IMR-90 (cell line): ENCODE data around the gene CMTM5. TPM values are rescaled to one million over a fixed set of nuclear protein-coding genes. Genes with fewer than 3 reads are reported as not detected.

Source experiments
- ATAC-seq: fragments of 200-7000 bp; cut with Tn5 transposase; 2 replicates; pipeline ENCODE4 v1.9.1; 2020; ENCODE audit warnings: low read depth, mild to moderate bottlenecking, moderate library complexity
- BruUV-seq: library from RNA; stranded (reverse); fragments of 400-500 nt; replicated peaks from 2 replicates; lab custom pipeline; 2021; lab: Mats Ljungman, UMichigan
- CTCF ChIA-PET: fragments of 300-600 bp; formaldehyde crosslinking; extraction: SDS; loops from one replicate; lab custom pipeline; 2021; ENCODE audit warnings: antibody characterized with exemption; lab: Yijun Ruan, JAX
- POLR2A ChIA-PET: fragments of 300-600 bp; sonication (Branson Sonifier 250); formaldehyde crosslinking; loops from one replicate; lab custom pipeline; 2022; ENCODE audit warnings: antibody characterized with exemption; ENCODE audit not compliant: unreplicated experiment; lab: Charles Lee
- DNase-seq: peaks from one replicate; pipeline ENCODE4 v3.0.0; 2013
- H2AFZ ChIP-seq: replicated peaks from 2 replicates; pipeline ENCODE3; 2013; ENCODE audit warnings: low read length, mild to moderate bottlenecking; ENCODE audit not compliant: poor library complexity
- H2AK5ac ChIP-seq: 2 replicates; pipeline ENCODE4 v1.6.1; 2013; ENCODE audit warnings: low read depth, low read length, inconsistent platforms
- H2AK9ac ChIP-seq: replicated peaks from 2 replicates; pipeline ENCODE3; 2013; ENCODE audit warnings: mild to moderate bottlenecking, low read depth, low read length, moderate library complexity; ENCODE audit not compliant: poor library complexity
- H2BK120ac ChIP-seq: 2 replicates; pipeline ENCODE4 v1.6.1; 2013; ENCODE audit warnings: low read depth, low read length, inconsistent platforms
- H2BK15ac ChIP-seq: 3 replicates; pipeline ENCODE4 v1.6.1; 2013; ENCODE audit warnings: low read depth, low read length, inconsistent platforms
- H2BK20ac ChIP-seq: 2 replicates; pipeline ENCODE4 v1.6.1; 2013; ENCODE audit warnings: low read depth, mild to moderate bottlenecking, inconsistent platforms, low read length, moderate library complexity
- H2BK5ac ChIP-seq: 2 replicates; pipeline ENCODE4 v1.6.1; 2013; ENCODE audit warnings: mild to moderate bottlenecking, low read depth, low read length, inconsistent platforms; ENCODE audit not compliant: poor library complexity, severe bottlenecking
- H3K14ac ChIP-seq: replicated peaks from 2 replicates; pipeline ENCODE4 v1.6.1; 2013; ENCODE audit warnings: low read depth, low read length, inconsistent platforms
- H3K18ac ChIP-seq: 2 replicates; pipeline ENCODE4 v1.6.1; 2013; ENCODE audit warnings: low read depth, low read length, control low read depth
- H3K23ac ChIP-seq: 2 replicates; pipeline ENCODE4 v1.6.1; 2013; ENCODE audit warnings: low read depth, low read length, inconsistent platforms
- H3K27ac ChIP-seq: 2 replicates; pipeline ENCODE4 v1.5.1; 2013; ENCODE audit warnings: mild to moderate bottlenecking, control low read depth, low read length; ENCODE audit not compliant: insufficient read depth
- H3K27me3 ChIP-seq: 2 replicates; pipeline ENCODE4 v1.6.1; 2013; ENCODE audit warnings: low read length; ENCODE audit not compliant: control insufficient read depth, insufficient read depth
- H3K36me3 ChIP-seq: 2 replicates; pipeline ENCODE4 v1.6.1; 2013; ENCODE audit warnings: low read length, mixed read lengths; ENCODE audit not compliant: control insufficient read depth, insufficient read depth
- H3K4ac ChIP-seq: 2 replicates; pipeline ENCODE4 v1.6.1; 2013; ENCODE audit warnings: low read depth, low read length, inconsistent platforms
- H3K4me1 ChIP-seq: 2 replicates; pipeline ENCODE4 v1.6.1; 2013; ENCODE audit warnings: low read length, mixed read lengths; ENCODE audit not compliant: control insufficient read depth, insufficient read depth
- H3K4me2 ChIP-seq: 2 replicates; pipeline ENCODE4 v1.6.1; 2013; ENCODE audit warnings: low read depth, mild to moderate bottlenecking, control low read depth, low read length, moderate library complexity
- H3K4me3 ChIP-seq: 2 replicates; pipeline ENCODE4 v1.5.1; 2013; ENCODE audit warnings: low read depth, mild to moderate bottlenecking, control low read depth, low read length, moderate library complexity; ENCODE audit not compliant: insufficient read depth
- H3K56ac ChIP-seq: 2 replicates; pipeline ENCODE4 v1.6.1; 2013; ENCODE audit warnings: low read length, inconsistent platforms; ENCODE audit not compliant: insufficient read depth; ENCODE audit errors: extremely low read depth
- H3K79me1 ChIP-seq, 2 experiments: 2 replicates each; pipeline ENCODE4 v1.6.1; 2013; ENCODE audit warnings: low read length in 2 of 2, inconsistent platforms in 1 of 2, low read depth in 1 of 2
- H3K9ac ChIP-seq: 2 replicates; pipeline ENCODE4 v1.6.1; 2013; ENCODE audit warnings: low read depth, low read length, control low read depth
- H3K9me1 ChIP-seq: 2 replicates; pipeline ENCODE4 v1.6.1; 2013; ENCODE audit warnings: low read length, inconsistent platforms; ENCODE audit not compliant: insufficient read depth
- H3K9me3 ChIP-seq: 2 replicates; pipeline ENCODE4 v1.6.1; 2013; ENCODE audit warnings: low read length; ENCODE audit not compliant: control insufficient read depth, insufficient read depth
- H4K20me1 ChIP-seq: 2 replicates; pipeline ENCODE4 v1.6.1; 2013; ENCODE audit warnings: low read length, inconsistent platforms; ENCODE audit not compliant: insufficient read depth
- H4K5ac ChIP-seq: 2 replicates; pipeline ENCODE4 v1.6.1; 2013; ENCODE audit warnings: mild to moderate bottlenecking, low read depth, low read length, control low read depth
- H4K8ac ChIP-seq, 2 experiments: 2 replicates each; pipeline ENCODE4 v1.6.1; 2013; ENCODE audit warnings: low read depth in 2 of 2, low read length in 2 of 2, control low read depth in 1 of 2, inconsistent platforms in 1 of 2
- H4K91ac ChIP-seq: 2 replicates; pipeline ENCODE4 v1.6.1; 2013; ENCODE audit warnings: low read depth, low read length, inconsistent platforms; ENCODE audit not compliant: insufficient read depth
- BHLHE40 ChIP-seq: fragments of 150-350 bp; IDR thresholded peaks from 2 replicates; pipeline ENCODE4 v1.6.1; 2016; ENCODE audit warnings: mild to moderate bottlenecking, low read depth, low read length
- CEBPB ChIP-seq: IDR thresholded peaks from 2 replicates; pipeline ENCODE4 v1.6.1; 2012; ENCODE audit warnings: low read depth, low read length, improper control_type of control experiment
- CHD1 ChIP-seq: IDR thresholded peaks from 2 replicates; pipeline ENCODE4 v1.6.1; 2012; ENCODE audit warnings: low read depth, low read length, improper control_type of control experiment
- MAFK ChIP-seq: IDR thresholded peaks from 2 replicates; pipeline ENCODE4 v1.6.1; 2012; ENCODE audit warnings: low read depth, low read length, improper control_type of control experiment
- MXI1 ChIP-seq: IDR thresholded peaks from 2 replicates; pipeline ENCODE4 v1.6.1; 2012; ENCODE audit warnings: low read depth, mild to moderate bottlenecking, low read length, moderate library complexity, borderline replicate concordance
- NFE2L2 ChIP-seq: fragments of 150-350 bp; IDR thresholded peaks from 2 replicates; pipeline ENCODE4 v1.6.1; 2016; ENCODE audit warnings: low read depth, mild to moderate bottlenecking, low read length
- POLR2A ChIP-seq: IDR thresholded peaks from 2 replicates; pipeline ENCODE4 v1.6.1; 2012; ENCODE audit warnings: mild to moderate bottlenecking, low read depth, low read length
- SMC3 ChIP-seq: fragments of 150-350 bp; IDR thresholded peaks from 2 replicates; pipeline ENCODE4 v1.6.1; 2016; ENCODE audit warnings: low read depth, mild to moderate bottlenecking, antibody characterized with exemption, low read length, moderate library complexity
- USF2 ChIP-seq: fragments of 150-350 bp; IDR thresholded peaks from 2 replicates; pipeline ENCODE4 v1.6.1; 2017; ENCODE audit warnings: mild to moderate bottlenecking, antibody characterized with exemption, low read length, low read depth
- WGBS, 2 experiments: methylation state at CpG; one replicate each; pipeline versions ENCODE4 v1.1.5 to v1.1.7; 2013; ENCODE audit warnings: missing lambda C conversion rate in 2 of 2; ENCODE audit not compliant: insufficient read length in 1 of 2; ENCODE audit errors: extremely low coverage in 2 of 2; 5-methylcytosine and 5-hydroxymethylcytosine counted together
- dilution Hi-C: fragments of 300-500 bp; cut with HindIII; formaldehyde crosslinking; loops from one replicate; pipeline ENCODE4 v1.14.3; 2018; ENCODE audit warnings: low sequenced_read_pairs; ENCODE audit not compliant: unreplicated experiment
- in situ Hi-C: fragments of 300-500 bp; cut with MboI; formaldehyde crosslinking; loops from 3 replicates; pipeline ENCODE4 v1.14.3; 2019; ENCODE audit warnings: low sequenced_read_pairs, inconsistent platforms, mixed read lengths
- intact Hi-C: fragments of 100-400 bp; cut with micrococcal nuclease; formaldehyde crosslinking; loops from 2 replicates; pipeline ENCODE4 v1.10.0; 2022
- polyA plus RNA-seq, 3 experiments: library from polyadenylated mRNA; depleted of rRNA; stranded (reverse); fragments of >200 nt; gene quantifications; 2 replicates each; pipeline ENCODE4 v1.2.3, GENCODE V29; 2012; ENCODE audit warnings: low replicate concordance in 1 of 3
- total RNA-seq: library from RNA; depleted of rRNA; stranded (reverse); fragments of >200 nt; gene quantifications from 2 replicates; pipeline ENCODE4 v1.2.3, GENCODE V29; 2012

Gene CMTM5
- total and polyA plus RNA-seq, 2 of the 4 experiments (the other 2 are of a cell fraction) = 0.07 TPM; not detected in 1

- 66% methylated on average over 4 of the region's 6 CpGs; no CpG with 5 or more reads in 1 of the 2 experiments for WGBS, 2 experiments
- no peaks in the 10 kb centered on the region for H3K36me3 ChIP-seq
- H4K20me1 ChIP-seq = no peaks in the 10 kb centered on the region
- H2BK15ac ChIP-seq = no peak overlapping the region
- in situ Hi-C loops = no loop called here
- H3K4me1 ChIP-seq = no peaks in the 10 kb centered on the region
- TF ChIP-seq BHLHE40 (no peak), POLR2A (no peak), SMC3 (no peak), CEBPB (no peak), MXI1 (no peak), CHD1 (no peak), USF2 (no peak), MAFK (no peak), NFE2L2 (no peak)
- no peak overlapping the region for H4K8ac ChIP-seq
- H3K9ac ChIP-seq = no peak overlapping the region
- no peak for DNase-seq
- no peak overlapping the region for H3K4ac ChIP-seq
- no peak overlapping the region for H3K27ac ChIP-seq
- H3K18ac ChIP-seq = no peak overlapping the region
- no peak for ATAC-seq
- no peak overlapping the region for H2AK9ac ChIP-seq
- no peak overlapping the region for H3K4me3 ChIP-seq
- no peaks in the 10 kb centered on the region for H3K9me1 ChIP-seq
- no peaks in the 10 kb centered on the region for H3K79me1 ChIP-seq
- ChIA-PET CTCF (no interaction called here), POLR2A (no interaction called here)
- intact Hi-C loops = no loop called here
- H3K14ac ChIP-seq = no peak overlapping the region
- no peak overlapping the region for H2BK120ac ChIP-seq
- H3K9me3 ChIP-seq = no peaks in the 10 kb centered on the region
- no peak overlapping the region for H2AK5ac ChIP-seq
- H3K23ac ChIP-seq = no peak overlapping the region
- no peak overlapping the region for H2BK20ac ChIP-seq
- H3K4me2 ChIP-seq = no peak overlapping the region
- no peak overlapping the region for H2BK5ac ChIP-seq
- H2AFZ ChIP-seq = no peak overlapping the region
- H3K27me3 ChIP-seq = peaks cover 12% of the 10 kb centered on the region; the same call in 1 of the 2 replicates
- H4K5ac ChIP-seq = no peak overlapping the region
- dilution Hi-C loops = no loop called here
- no peak overlapping the region for H3K56ac ChIP-seq
- no TSS peak for BruUV-seq
- H4K91ac ChIP-seq = no peak overlapping the region
These were observed 46.8 kb downstream of the CMTM5 start for GRCh38 chr14:23423657-23424056.
